IMR-90 (cell line): Measurements from ENCODE around the gene C10orf67. TPM values are rescaled to one million over a fixed set of nuclear protein-coding genes. Genes with fewer than 3 reads are reported as not detected.

Experiments used
- ATAC-seq: fragments of 200-7000 bp; cut with Tn5 transposase; 2 replicates; pipeline ENCODE4 v1.9.1; 2020; ENCODE audit warnings: low read depth, mild to moderate bottlenecking, moderate library complexity
- BruUV-seq: library from RNA; stranded (reverse); fragments of 400-500 nt; replicated peaks from 2 replicates; lab custom pipeline; 2021; lab: Mats Ljungman, UMichigan
- CTCF ChIA-PET: fragments of 300-600 bp; formaldehyde crosslinking; extraction: SDS; loops from one replicate; lab custom pipeline; 2021; ENCODE audit warnings: antibody characterized with exemption; lab: Yijun Ruan, JAX
- POLR2A ChIA-PET: fragments of 300-600 bp; sonication (Branson Sonifier 250); formaldehyde crosslinking; loops from one replicate; lab custom pipeline; 2022; ENCODE audit warnings: antibody characterized with exemption; ENCODE audit not compliant: unreplicated experiment; lab: Charles Lee
- DNase-seq: peaks from one replicate; pipeline ENCODE4 v3.0.0; 2013
- H2AFZ ChIP-seq: replicated peaks from 2 replicates; pipeline ENCODE3; 2013; ENCODE audit warnings: low read length, mild to moderate bottlenecking; ENCODE audit not compliant: poor library complexity
- H2AK5ac ChIP-seq: 2 replicates; pipeline ENCODE4 v1.6.1; 2013; ENCODE audit warnings: low read depth, low read length, inconsistent platforms
- H2AK9ac ChIP-seq: replicated peaks from 2 replicates; pipeline ENCODE3; 2013; ENCODE audit warnings: mild to moderate bottlenecking, low read depth, low read length, moderate library complexity; ENCODE audit not compliant: poor library complexity
- H2BK120ac ChIP-seq: 2 replicates; pipeline ENCODE4 v1.6.1; 2013; ENCODE audit warnings: low read depth, low read length, inconsistent platforms
- H2BK15ac ChIP-seq: 3 replicates; pipeline ENCODE4 v1.6.1; 2013; ENCODE audit warnings: low read depth, low read length, inconsistent platforms
- H2BK20ac ChIP-seq: 2 replicates; pipeline ENCODE4 v1.6.1; 2013; ENCODE audit warnings: low read depth, mild to moderate bottlenecking, inconsistent platforms, low read length, moderate library complexity
- H2BK5ac ChIP-seq: 2 replicates; pipeline ENCODE4 v1.6.1; 2013; ENCODE audit warnings: mild to moderate bottlenecking, low read depth, low read length, inconsistent platforms; ENCODE audit not compliant: poor library complexity, severe bottlenecking
- H3K14ac ChIP-seq: replicated peaks from 2 replicates; pipeline ENCODE4 v1.6.1; 2013; ENCODE audit warnings: low read depth, low read length, inconsistent platforms
- H3K18ac ChIP-seq: 2 replicates; pipeline ENCODE4 v1.6.1; 2013; ENCODE audit warnings: low read depth, low read length, control low read depth
- H3K23ac ChIP-seq: 2 replicates; pipeline ENCODE4 v1.6.1; 2013; ENCODE audit warnings: low read depth, low read length, inconsistent platforms
- H3K27ac ChIP-seq: 2 replicates; pipeline ENCODE4 v1.5.1; 2013; ENCODE audit warnings: mild to moderate bottlenecking, control low read depth, low read length; ENCODE audit not compliant: insufficient read depth
- H3K27me3 ChIP-seq: 2 replicates; pipeline ENCODE4 v1.6.1; 2013; ENCODE audit warnings: low read length; ENCODE audit not compliant: control insufficient read depth, insufficient read depth
- H3K36me3 ChIP-seq: 2 replicates; pipeline ENCODE4 v1.6.1; 2013; ENCODE audit warnings: low read length, mixed read lengths; ENCODE audit not compliant: control insufficient read depth, insufficient read depth
- H3K4ac ChIP-seq: 2 replicates; pipeline ENCODE4 v1.6.1; 2013; ENCODE audit warnings: low read depth, low read length, inconsistent platforms
- H3K4me1 ChIP-seq: 2 replicates; pipeline ENCODE4 v1.6.1; 2013; ENCODE audit warnings: low read length, mixed read lengths; ENCODE audit not compliant: control insufficient read depth, insufficient read depth
- H3K4me2 ChIP-seq: 2 replicates; pipeline ENCODE4 v1.6.1; 2013; ENCODE audit warnings: low read depth, mild to moderate bottlenecking, control low read depth, low read length, moderate library complexity
- H3K4me3 ChIP-seq: 2 replicates; pipeline ENCODE4 v1.5.1; 2013; ENCODE audit warnings: low read depth, mild to moderate bottlenecking, control low read depth, low read length, moderate library complexity; ENCODE audit not compliant: insufficient read depth
- H3K56ac ChIP-seq: 2 replicates; pipeline ENCODE4 v1.6.1; 2013; ENCODE audit warnings: low read length, inconsistent platforms; ENCODE audit not compliant: insufficient read depth; ENCODE audit errors: extremely low read depth
- H3K79me1 ChIP-seq, 2 experiments: 2 replicates each; pipeline ENCODE4 v1.6.1; 2013; ENCODE audit warnings: low read length in 2 of 2, inconsistent platforms in 1 of 2, low read depth in 1 of 2
- H3K9ac ChIP-seq: 2 replicates; pipeline ENCODE4 v1.6.1; 2013; ENCODE audit warnings: low read depth, low read length, control low read depth
- H3K9me1 ChIP-seq: 2 replicates; pipeline ENCODE4 v1.6.1; 2013; ENCODE audit warnings: low read length, inconsistent platforms; ENCODE audit not compliant: insufficient read depth
- H3K9me3 ChIP-seq: 2 replicates; pipeline ENCODE4 v1.6.1; 2013; ENCODE audit warnings: low read length; ENCODE audit not compliant: control insufficient read depth, insufficient read depth
- H4K20me1 ChIP-seq: 2 replicates; pipeline ENCODE4 v1.6.1; 2013; ENCODE audit warnings: low read length, inconsistent platforms; ENCODE audit not compliant: insufficient read depth
- H4K5ac ChIP-seq: 2 replicates; pipeline ENCODE4 v1.6.1; 2013; ENCODE audit warnings: mild to moderate bottlenecking, low read depth, low read length, control low read depth
- H4K8ac ChIP-seq, 2 experiments: 2 replicates each; pipeline ENCODE4 v1.6.1; 2013; ENCODE audit warnings: low read depth in 2 of 2, low read length in 2 of 2, control low read depth in 1 of 2, inconsistent platforms in 1 of 2
- H4K91ac ChIP-seq: 2 replicates; pipeline ENCODE4 v1.6.1; 2013; ENCODE audit warnings: low read depth, low read length, inconsistent platforms; ENCODE audit not compliant: insufficient read depth
- CEBPB ChIP-seq: IDR thresholded peaks from 2 replicates; pipeline ENCODE4 v1.6.1; 2012; ENCODE audit warnings: low read depth, low read length, improper control_type of control experiment
- FOS ChIP-seq: fragments of 150-350 bp; IDR thresholded peaks from 2 replicates; pipeline ENCODE4 v1.6.1; 2016; ENCODE audit warnings: low read depth, low read length
- MAFK ChIP-seq: IDR thresholded peaks from 2 replicates; pipeline ENCODE4 v1.6.1; 2012; ENCODE audit warnings: low read depth, low read length, improper control_type of control experiment
- RAD21 ChIP-seq: IDR thresholded peaks from 2 replicates; pipeline ENCODE4 v1.6.1; 2012; ENCODE audit warnings: low read length, improper control_type of control experiment
- SMC3 ChIP-seq: fragments of 150-350 bp; IDR thresholded peaks from 2 replicates; pipeline ENCODE4 v1.6.1; 2016; ENCODE audit warnings: low read depth, mild to moderate bottlenecking, antibody characterized with exemption, low read length, moderate library complexity
- WGBS, 2 experiments: methylation state at CpG; one replicate each; pipeline versions ENCODE4 v1.1.5 to v1.1.7; 2013; ENCODE audit warnings: missing lambda C conversion rate in 2 of 2; ENCODE audit not compliant: insufficient read length in 1 of 2; ENCODE audit errors: extremely low coverage in 2 of 2; 5-methylcytosine and 5-hydroxymethylcytosine counted together
- dilution Hi-C: fragments of 300-500 bp; cut with HindIII; formaldehyde crosslinking; loops from one replicate; pipeline ENCODE4 v1.14.3; 2018; ENCODE audit warnings: low sequenced_read_pairs; ENCODE audit not compliant: unreplicated experiment
- in situ Hi-C: fragments of 300-500 bp; cut with MboI; formaldehyde crosslinking; loops from 3 replicates; pipeline ENCODE4 v1.14.3; 2019; ENCODE audit warnings: low sequenced_read_pairs, inconsistent platforms, mixed read lengths
- intact Hi-C: fragments of 100-400 bp; cut with micrococcal nuclease; formaldehyde crosslinking; loops from 2 replicates; pipeline ENCODE4 v1.10.0; 2022
- polyA plus RNA-seq, 3 experiments: library from polyadenylated mRNA; depleted of rRNA; stranded (reverse); fragments of >200 nt; gene quantifications; 2 replicates each; pipeline ENCODE4 v1.2.3, GENCODE V29; 2012; ENCODE audit warnings: low replicate concordance in 1 of 3
- total RNA-seq: library from RNA; depleted of rRNA; stranded (reverse); fragments of >200 nt; gene quantifications from 2 replicates; pipeline ENCODE4 v1.2.3, GENCODE V29; 2012
- TF ChIP-seq, protein P1 (sequence below): conservative IDR thresholded peaks from 2 replicates; pipeline ENCODE4 v1.5.1; 2012; ENCODE audit warnings: mild to moderate bottlenecking, low read depth, low read length, improper control_type of control experiment

Gene C10orf67
- total and polyA plus RNA-seq, 2 of the 4 experiments (the other 2 are of a cell fraction) = 0.15 to 0.18 TPM

DNA sequence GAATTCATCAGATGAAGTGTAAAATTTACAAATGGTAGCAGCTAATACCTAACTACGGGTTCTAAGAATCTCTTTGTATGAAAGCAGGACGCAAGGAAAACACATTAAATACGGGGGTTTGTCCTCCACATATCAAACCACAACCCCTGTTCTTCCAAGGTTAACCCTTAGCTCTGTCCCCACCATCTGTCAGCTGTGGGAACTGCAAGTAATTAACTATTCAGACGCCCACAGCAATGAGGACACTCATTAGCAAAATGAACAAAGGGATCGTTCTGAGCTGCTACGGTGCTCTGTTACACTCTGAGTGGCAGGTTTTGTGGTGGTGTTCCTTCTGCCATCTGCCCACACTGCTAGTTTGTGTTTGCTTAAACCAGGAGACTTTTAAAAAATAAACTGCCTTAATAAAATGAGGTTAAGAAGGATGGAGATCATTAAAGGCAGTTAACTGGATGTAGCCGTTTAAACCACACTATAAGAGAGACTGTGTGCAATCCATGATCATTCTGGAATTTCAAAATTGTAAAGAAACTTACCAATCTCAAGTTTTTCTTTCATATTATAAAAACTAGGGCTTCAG is 51.4 kb downstream of the C10orf67 start:
- H4K91ac ChIP-seq = no peak overlapping the region
- H3K23ac ChIP-seq = no peak overlapping the region
- ATAC-seq = peak; percentile 49
- no peak overlapping the region for H3K4ac ChIP-seq
- no peak overlapping the region for H3K18ac ChIP-seq
- no peaks in the 10 kb centered on the region for H3K79me1 ChIP-seq
- dilution Hi-C loops (no loop called here), in situ Hi-C loops (no loop called here), intact Hi-C loops (loop anchor here (1.0 kb wide), 1 partner anchor 135 kb away; no protein-coding TSS in a partner anchor)
- no peak overlapping the region for H3K14ac ChIP-seq
- H3K4me1 ChIP-seq = no peaks in the 10 kb centered on the region
- no peaks in the 10 kb centered on the region for H3K9me1 ChIP-seq
- no TSS peak for BruUV-seq
- H4K8ac ChIP-seq = no peak overlapping the region
- H3K56ac ChIP-seq = no peak overlapping the region
- H3K27ac ChIP-seq = no peak overlapping the region
- no peak overlapping the region for H2AFZ ChIP-seq
- H2BK5ac ChIP-seq = no peak overlapping the region
- TF ChIP-seq CEBPB = no peak
- TF ChIP-seq RAD21 = peak; percentile 33
- TF ChIP-seq SMC3 = peak; percentile 33; the same call in 1 of the 2 replicates
- TF ChIP-seq, protein P1, sequence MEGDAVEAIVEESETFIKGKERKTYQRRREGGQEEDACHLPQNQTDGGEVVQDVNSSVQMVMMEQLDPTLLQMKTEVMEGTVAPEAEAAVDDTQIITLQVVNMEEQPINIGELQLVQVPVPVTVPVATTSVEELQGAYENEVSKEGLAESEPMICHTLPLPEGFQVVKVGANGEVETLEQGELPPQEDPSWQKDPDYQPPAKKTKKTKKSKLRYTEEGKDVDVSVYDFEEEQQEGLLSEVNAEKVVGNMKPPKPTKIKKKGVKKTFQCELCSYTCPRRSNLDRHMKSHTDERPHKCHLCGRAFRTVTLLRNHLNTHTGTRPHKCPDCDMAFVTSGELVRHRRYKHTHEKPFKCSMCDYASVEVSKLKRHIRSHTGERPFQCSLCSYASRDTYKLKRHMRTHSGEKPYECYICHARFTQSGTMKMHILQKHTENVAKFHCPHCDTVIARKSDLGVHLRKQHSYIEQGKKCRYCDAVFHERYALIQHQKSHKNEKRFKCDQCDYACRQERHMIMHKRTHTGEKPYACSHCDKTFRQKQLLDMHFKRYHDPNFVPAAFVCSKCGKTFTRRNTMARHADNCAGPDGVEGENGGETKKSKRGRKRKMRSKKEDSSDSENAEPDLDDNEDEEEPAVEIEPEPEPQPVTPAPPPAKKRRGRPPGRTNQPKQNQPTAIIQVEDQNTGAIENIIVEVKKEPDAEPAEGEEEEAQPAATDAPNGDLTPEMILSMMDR = peak; percentile 43
- no peak for TF ChIP-seq MAFK
- no peak for TF ChIP-seq FOS
- no peak overlapping the region for H3K4me3 ChIP-seq
- H2BK20ac ChIP-seq = no peak overlapping the region
- no peaks in the 10 kb centered on the region for H3K36me3 ChIP-seq
- H2AK9ac ChIP-seq = no peak overlapping the region
- H3K27me3 ChIP-seq = peaks cover 7% of the 10 kb centered on the region
- H4K5ac ChIP-seq = no peak overlapping the region
- H4K20me1 ChIP-seq = no peaks in the 10 kb centered on the region
- no peaks in the 10 kb centered on the region for H3K9me3 ChIP-seq
- H3K4me2 ChIP-seq = no peak overlapping the region
- H2BK120ac ChIP-seq = no peak overlapping the region
- no CpG with 5 or more reads among the region's 7 CpGs for WGBS, 2 experiments
- POLR2A ChIA-PET = no interaction called here
- no peak overlapping the region for H3K9ac ChIP-seq
- CTCF ChIA-PET = interaction anchor here (0.7 to 2.1 kb wide), 2 partner anchors 12 to 135 kb away, joined by 3 to 8 read pairs; no protein-coding TSS in a partner anchor
- H2BK15ac ChIP-seq = no peak overlapping the region
- peak; percentile 9 for DNase-seq
- no peak overlapping the region for H2AK5ac ChIP-seq
